Gastrocnemius medialis (tissue), 4 donors: Measurements from ENCODE around the gene SPEN.

Source experiments
- POLR2A ChIP-seq, 2 donors: fragments of 450-650 bp; IDR thresholded peaks; one replicate each; pipeline ENCODE4 v1.6.1; 2017; ENCODE audit warnings: antibody characterized with exemption in 2 of 2, mild to moderate bottlenecking in 2 of 2, moderate library complexity in 2 of 2
- TF ChIP-seq, protein P1 (sequence below), 5 experiments: fragments of 450-650 bp in 3 of 5; fragments of 200-600 bp in 2 of 5; sonication (generic) in 2 of 5; IDR thresholded peaks in 4 of 5; conservative IDR thresholded peaks in 1 of 5; 1 replicate in 4 of 5; 2 replicates in 1 of 5; pipeline ENCODE4 v1.5.1; 2016 to 2019; ENCODE audit warnings: antibody characterized with exemption in 5 of 5, mild to moderate bottlenecking in 3 of 5, moderate library complexity in 3 of 5

GRCh38 chr1:15804060-15804459, 43.4 kb upstream of the SPEN start:
- no peak for TF ChIP-seq POLR2A (IDR thresholded peaks at IDR 0.05)
- TF ChIP-seq, protein P1, sequence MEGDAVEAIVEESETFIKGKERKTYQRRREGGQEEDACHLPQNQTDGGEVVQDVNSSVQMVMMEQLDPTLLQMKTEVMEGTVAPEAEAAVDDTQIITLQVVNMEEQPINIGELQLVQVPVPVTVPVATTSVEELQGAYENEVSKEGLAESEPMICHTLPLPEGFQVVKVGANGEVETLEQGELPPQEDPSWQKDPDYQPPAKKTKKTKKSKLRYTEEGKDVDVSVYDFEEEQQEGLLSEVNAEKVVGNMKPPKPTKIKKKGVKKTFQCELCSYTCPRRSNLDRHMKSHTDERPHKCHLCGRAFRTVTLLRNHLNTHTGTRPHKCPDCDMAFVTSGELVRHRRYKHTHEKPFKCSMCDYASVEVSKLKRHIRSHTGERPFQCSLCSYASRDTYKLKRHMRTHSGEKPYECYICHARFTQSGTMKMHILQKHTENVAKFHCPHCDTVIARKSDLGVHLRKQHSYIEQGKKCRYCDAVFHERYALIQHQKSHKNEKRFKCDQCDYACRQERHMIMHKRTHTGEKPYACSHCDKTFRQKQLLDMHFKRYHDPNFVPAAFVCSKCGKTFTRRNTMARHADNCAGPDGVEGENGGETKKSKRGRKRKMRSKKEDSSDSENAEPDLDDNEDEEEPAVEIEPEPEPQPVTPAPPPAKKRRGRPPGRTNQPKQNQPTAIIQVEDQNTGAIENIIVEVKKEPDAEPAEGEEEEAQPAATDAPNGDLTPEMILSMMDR (IDR thresholded peaks at IDR 0.05 in 4 of 5, conservative IDR thresholded peaks at IDR 0.05 in 1 of 5), result no peak
